NCI-H345 treated with DMSO at 0.1 percent for 48 hours (cell line): ENCODE results near the gene CCDC170.

Experiments
- DNase-seq: peaks from one replicate; lab custom pipeline; 2025; ENCODE audit not compliant: unreplicated experiment; lab: John Stamatoyannopoulos, UW

Gene CCDC170

GRCh38 chr6:151651639-151652038, 157.8 kb downstream of the CCDC170 start:
- DNase-seq = no peak

DNA sequence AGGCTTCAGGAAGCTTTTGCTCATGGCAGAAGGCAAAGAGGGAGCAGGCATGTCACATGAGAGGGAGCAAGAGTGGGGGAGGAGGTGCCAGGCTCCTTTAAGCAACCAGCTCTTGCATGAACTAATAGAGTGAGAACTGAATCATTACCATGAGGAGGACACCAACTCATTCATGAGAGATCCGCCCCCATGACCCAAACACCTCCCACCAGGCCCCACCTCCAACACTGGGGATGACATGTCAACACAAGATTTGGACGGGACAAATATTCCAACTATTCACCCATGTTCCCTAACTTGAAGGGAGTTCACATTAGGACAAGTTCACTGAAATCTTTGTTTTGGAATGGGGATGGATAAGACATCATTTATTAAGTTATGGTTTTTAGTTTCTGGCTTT, 158.5 kb downstream of the CCDC170 start:
- no peak for DNase-seq

DNA sequence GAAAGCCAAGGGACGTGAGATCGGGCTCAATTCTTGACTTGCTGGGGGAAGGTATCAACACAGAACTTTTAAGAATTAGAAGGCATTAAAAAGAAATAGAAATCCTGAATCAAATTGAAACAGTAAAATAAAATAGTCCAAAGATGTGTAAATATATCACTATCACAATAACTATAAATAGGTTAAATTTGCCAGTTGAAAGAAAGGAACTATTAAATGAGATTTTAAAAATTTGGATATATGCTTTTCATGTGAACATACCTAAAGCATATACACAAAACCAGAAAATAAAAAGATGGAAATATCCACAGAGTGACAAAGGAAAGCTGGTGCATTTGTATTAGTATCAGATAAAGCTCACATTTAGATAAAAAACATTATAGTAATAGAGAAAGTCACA, 161.3 kb downstream of the CCDC170 start:
- DNase-seq = no peak

GRCh38 chr6:151656392-151656791, 162.6 kb downstream of the CCDC170 start:
- DNase-seq = no peak

GRCh38 chr6:151658091-151658490, 164.3 kb downstream of the CCDC170 start:
- no peak for DNase-seq

GRCh38 chr6:151659212-151659611, 165.4 kb downstream of the CCDC170 start:
- no peak for DNase-seq

DNA sequence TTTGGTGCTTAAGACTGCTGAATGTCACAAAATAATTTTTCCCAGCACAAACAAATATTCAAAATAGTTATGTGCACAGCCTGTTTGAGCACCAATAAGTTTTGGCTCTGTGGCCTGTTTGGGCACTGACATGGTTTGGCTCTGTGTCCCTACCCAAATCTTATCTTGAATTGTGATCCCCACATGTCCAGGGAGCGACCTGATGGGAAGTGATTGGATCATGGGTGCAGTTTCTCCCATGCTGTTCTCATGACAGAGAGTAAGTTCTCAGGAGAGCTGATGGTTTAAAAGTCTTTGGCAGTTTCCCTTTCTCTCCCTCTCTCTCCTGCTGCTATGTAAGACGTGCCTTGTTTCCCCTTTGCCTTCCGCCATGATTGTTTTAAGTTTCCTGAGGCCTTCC, 167.7 kb downstream of the CCDC170 start:
- no peak for DNase-seq

GRCh38 chr6:151661928-151662327, 168.1 kb downstream of the CCDC170 start:
- no peak for DNase-seq

DNA sequence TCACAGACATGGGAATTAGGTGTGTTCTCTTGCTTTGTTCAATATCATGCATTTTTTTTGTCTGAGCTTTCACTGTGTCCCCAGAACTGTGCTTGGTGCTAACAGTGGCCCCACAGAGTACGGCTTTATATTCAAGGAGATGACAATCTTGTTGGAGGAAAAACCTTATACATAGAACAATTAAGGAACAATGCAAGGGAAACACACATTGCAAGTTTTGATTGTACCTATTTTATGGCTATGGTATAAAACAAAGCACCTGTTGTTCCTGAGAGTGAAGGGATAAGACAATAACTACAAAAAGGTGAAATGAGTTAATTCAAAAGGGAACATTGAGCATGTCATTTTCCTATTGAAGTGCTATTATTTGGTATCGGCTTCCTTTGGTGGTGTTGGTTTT, 169.7 kb downstream of the CCDC170 start:
- no peak for DNase-seq

DNA sequence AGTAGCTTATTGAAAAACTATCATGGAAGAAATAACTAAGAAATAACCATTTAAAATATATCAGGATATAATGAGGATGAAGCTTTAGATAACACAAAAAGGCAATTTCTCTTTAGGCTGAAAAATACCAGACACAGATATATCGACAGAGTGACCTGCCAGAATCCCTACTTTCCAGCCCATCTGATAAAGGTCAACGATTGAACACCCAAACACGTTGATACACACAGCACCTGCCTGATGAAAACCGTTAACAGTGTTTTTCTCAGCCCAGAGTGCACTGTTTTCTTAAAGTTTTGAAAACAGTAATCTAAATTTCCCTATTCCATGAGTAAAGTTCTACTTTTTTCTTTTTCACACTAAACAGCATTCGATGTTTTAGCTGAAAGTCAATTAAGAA, 170.6 kb downstream of the CCDC170 start:
- no peak for DNase-seq

- DNase-seq = no peak
Measured at GRCh38 chr6:151665329-151665728, 171.5 kb downstream of the CCDC170 start.

- DNase-seq = no peak
Measured at GRCh38 chr6:151666526-151666925, 172.7 kb downstream of the CCDC170 start.

GRCh38 chr6:151669208-151669560, 175.4 kb downstream of the CCDC170 start:
- DNase-seq = no peak

GRCh38 chr6:151670116-151670515, 176.3 kb downstream of the CCDC170 start:
- no peak for DNase-seq
